ENCODE results near the gene POLR2F.

Gene POLR2F

DNA sequence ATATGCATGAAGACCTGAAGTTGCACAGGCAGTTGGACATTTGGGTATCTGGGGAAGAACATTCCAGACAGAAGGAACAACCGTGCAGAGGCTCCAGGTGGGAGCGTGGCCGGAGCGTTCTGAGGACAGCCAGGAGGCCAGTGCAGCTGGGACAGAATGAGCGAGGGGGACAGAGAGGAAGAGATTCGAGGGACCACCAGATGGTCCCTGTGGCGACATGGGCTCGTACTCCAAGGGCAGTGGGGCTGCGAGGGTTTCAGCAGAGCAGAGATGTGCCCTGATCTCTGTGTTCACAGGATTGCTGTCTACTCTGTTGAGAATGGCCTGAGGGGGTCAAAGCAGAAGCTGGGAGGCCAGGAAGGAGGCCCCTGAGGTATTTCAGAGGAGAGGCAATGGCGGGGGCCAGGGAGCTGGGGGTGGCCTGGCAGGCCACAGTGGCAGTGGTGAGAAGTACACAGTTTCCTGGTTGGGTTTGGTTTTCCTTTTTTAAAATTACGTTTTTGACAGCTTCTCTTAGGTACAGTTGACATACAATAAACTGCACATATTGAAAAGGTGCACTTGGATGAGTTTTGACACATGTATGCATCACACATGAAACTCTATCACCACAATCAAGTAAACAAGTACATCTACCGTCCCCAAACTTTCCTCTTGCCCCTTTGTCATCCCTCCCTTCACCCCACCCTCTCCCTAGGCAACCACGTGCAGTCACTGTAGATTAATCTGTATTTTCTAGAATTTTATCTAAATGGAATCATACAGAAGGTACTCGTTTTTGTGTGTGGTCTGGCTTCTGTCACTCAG, 55.7 kb downstream of the POLR2F start:
- DNase-seq, result no peak

DNA sequence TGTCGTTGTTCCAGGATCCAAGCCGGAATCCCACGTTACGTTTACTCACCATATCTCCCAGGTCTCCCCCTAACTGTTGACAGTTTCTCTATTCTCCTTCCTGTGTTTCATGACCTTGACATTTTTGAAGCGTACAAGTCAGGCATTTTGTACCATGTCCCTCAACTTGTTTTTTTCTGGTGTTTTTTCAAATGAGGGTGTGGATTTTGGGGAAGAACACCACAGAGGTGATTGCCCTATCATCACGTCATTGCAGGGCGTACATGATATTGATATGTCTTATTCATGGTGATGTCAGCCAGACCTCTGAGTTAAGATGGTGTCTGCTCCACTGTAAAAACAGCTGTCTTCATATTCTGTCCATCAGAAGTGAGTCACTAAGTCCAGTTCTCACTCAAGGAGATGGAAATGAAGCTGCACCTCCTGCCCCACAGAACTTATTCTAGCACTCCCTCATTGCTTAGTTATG, 59.1 kb downstream of the POLR2F start:
- no peak for DNase-seq

DNA sequence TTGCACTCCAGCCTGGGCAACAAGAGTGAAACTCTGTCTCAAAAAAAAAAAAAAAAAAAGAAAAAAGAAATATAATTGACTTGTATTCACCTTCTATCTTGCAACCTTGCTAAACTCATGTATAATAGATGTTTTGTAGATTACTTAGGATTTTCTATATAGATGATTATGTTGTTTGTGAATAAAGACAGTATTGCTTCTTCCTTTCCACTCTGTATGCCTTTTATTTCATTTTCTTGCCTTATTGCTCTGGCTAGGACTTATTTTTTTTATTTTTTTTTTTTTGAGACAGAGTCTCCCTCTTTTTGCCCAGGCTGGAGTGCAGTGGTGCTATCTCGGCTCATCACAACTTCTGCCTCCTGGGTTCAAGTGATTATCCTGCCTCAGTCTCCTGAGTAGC, 60.6 kb downstream of the POLR2F start:
- no peak for DNase-seq

- DNase-seq, result no peak
Observed at GRCh38 chr22:38016182-38017151, 63.0 kb downstream of the POLR2F start.

- DNase-seq, result peak; percentile 30
Observed at GRCh38 chr22:38017272-38017920, 63.9 kb downstream of the POLR2F start.

- no peak for DNase-seq
Observed at GRCh38 chr22:38017939-38018885, 64.7 kb downstream of the POLR2F start.

All from MV-4-11 (cell line).